Stimulated activated CD4-positive, alpha-beta T cell treated with anti-CD3 and anti-CD28 coated beads, Interleukin-15, amount 100 ng/mL, for 24 hours (primary cell): Measurements from ENCODE around the gene FARP2.

ENCODE experiments used
- DNase-seq: peaks from one replicate; pipeline ENCODE4 v3.0.0-alpha.2; 2020

Gene FARP2

GRCh38 chr2:241329669-241330615, 26.1 kb upstream of the FARP2 start:
- DNase-seq, result no peak

GRCh38 chr2:241330616-241330981, 25.5 kb upstream of the FARP2 start:
- DNase-seq, result no peak

GRCh38 chr2:241334813-241335212, 21.3 kb upstream of the FARP2 start:
- no peak for DNase-seq

- no peak for DNase-seq
These were observed 16.1 kb upstream of the FARP2 start for GRCh38 chr2:241339839-241340630.

- DNase-seq, result no peak
These were observed 15.4 kb upstream of the FARP2 start for GRCh38 chr2:241340631-241341163.

GRCh38 chr2:241344925-241345651, 11.0 kb upstream of the FARP2 start:
- DNase-seq, result no peak

GRCh38 chr2:241349941-241350340, 6.1 kb upstream of the FARP2 start:
- no peak for DNase-seq

GRCh38 chr2:241350530-241350877, 5.6 kb upstream of the FARP2 start:
- no peak for DNase-seq

- no peak for DNase-seq
These were observed 5.0 kb upstream of the FARP2 start for GRCh38 chr2:241350878-241351639.

- DNase-seq, result no peak
These were observed 4.4 kb upstream of the FARP2 start for GRCh38 chr2:241351640-241352031.

- DNase-seq, result no peak
These were observed 3.9 kb upstream of the FARP2 start for GRCh38 chr2:241352227-241352626.

GRCh38 chr2:241354668-241355658, 1.1 kb upstream of the FARP2 start:
- DNase-seq, result peak; percentile 84

GRCh38 chr2:241356871-241357260, 781 bp downstream of the FARP2 start:
- no peak for DNase-seq

GRCh38 chr2:241357531-241357930, 1.4 kb downstream of the FARP2 start:
- no peak for DNase-seq

GRCh38 chr2:241358470-241358869, 2.4 kb downstream of the FARP2 start:
- no peak for DNase-seq

GRCh38 chr2:241359481-241360045, 3.5 kb downstream of the FARP2 start:
- no peak for DNase-seq

GRCh38 chr2:241363426-241363825, 7.3 kb downstream of the FARP2 start:
- DNase-seq, result no peak

- DNase-seq, result no peak
These were observed 8.7 kb downstream of the FARP2 start for GRCh38 chr2:241364781-241365180.

- no peak for DNase-seq
These were observed 10.6 kb downstream of the FARP2 start for GRCh38 chr2:241366678-241367077.

- no peak for DNase-seq
These were observed 12.6 kb downstream of the FARP2 start for GRCh38 chr2:241368643-241369042.
